HG02852 (cell line): ENCODE results near the gene MST1.

Experiments
- ATAC-seq: cut with Tn5 transposase; IDR thresholded peaks from one replicate; pipeline ENCODE4 v1.9.1; 2021; ENCODE audit warnings: mild to moderate bottlenecking, moderate library complexity; ENCODE audit not compliant: unreplicated experiment

Gene MST1

DNA sequence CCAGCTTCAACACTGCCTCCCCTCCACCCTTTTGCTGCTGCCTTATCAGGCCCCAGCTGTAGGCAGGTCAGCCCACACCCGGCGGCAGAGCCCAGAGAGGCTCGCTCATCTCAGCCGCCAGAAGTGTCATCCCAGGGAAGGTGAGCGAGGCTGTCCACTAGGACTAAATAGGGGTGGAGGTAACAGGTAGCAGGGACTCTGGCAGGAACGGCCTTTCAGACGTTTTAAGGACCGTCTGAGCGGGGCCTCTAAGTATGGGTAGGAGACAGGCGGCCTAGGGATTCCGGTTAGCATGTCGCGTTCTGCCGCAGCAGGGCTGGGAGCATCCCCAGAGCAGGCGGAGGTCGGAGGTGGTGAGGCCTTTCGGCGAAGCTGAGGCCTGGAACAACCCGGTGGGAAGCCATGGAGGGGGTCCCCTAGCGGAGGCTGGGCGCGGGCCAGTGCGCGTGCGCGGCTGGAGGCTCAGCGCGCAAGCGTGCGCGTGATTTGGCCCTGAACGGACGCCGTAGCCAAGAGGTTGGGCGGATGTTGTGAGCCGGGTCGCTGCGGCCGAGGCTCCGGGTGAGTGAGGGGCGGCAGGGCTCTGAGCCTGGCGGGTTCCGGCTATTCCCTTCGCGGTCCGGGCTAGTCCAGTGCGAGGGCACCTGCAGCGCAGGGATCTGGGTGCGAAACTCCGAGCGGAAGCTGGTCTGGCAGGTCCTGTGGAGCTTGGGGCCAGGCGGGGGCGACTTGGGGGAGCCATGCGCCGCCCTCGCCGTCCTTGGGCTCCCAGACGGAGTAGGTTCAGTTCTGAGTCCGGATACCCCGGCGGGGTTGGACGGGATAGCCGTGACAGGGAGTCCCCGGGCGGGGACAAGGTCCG lies at the start of gene MST1, which contains the start of gene RNF123:
MST1 (minus strand) TSS at position 429 of the 862 bp plus-strand sequence. CDS start 783 bp downstream, outside the sequence.
RNF123 (plus strand) TSS at position 512 of the 862 bp plus-strand sequence. CDS start 1,609 bp downstream, outside the sequence.
- peak; percentile 57 for ATAC-seq

- no peak for ATAC-seq
These were observed 48.9 kb upstream of the MST1 start for GRCh38 chr3:49738067-49738713.

GRCh38 chr3:49734752-49735151 lies 45.5 kb upstream of the MST1 start:
- no peak for ATAC-seq

DNA sequence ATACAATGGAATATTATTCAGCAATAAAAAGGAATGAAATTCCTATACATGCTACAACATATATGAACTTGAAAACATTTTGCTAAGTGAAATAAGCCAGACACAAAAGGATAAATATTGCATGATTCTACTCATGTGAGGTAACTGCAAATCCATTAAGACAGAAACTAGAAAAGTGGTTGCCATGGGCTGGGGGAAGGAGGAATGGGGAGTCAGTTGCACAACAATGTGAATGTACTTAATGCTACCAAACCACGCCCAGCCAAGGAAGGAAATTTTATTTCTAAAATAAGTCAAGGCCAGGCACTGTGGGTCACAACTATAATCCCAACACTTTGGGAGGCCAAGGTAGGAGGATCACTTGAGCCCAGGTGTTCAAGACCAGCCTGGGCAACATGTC lies 44.3 kb upstream of the MST1 start:
- no peak for ATAC-seq

DNA sequence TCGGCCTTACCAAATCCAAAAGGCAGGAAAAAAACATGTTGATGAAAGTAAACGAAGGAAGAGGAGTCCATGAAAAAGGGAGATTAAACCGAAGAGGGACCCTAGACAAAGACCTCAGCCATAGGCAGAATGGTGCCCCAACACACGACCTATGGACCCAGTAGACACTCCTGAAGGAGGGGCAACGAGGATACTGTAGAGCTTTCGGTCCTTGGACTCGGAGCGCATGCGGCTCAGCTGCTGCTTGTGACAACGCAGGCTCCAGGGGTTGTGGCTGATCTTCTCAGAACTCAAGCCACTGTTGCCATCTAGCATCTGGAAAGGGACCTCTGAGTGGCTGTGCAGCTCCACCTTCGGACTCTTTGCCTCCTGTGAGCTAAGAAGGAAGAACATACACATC lies 43.3 kb upstream of the MST1 start:
- ATAC-seq: no peak

- ATAC-seq: no peak
These were observed 40.8 kb upstream of the MST1 start for GRCh38 chr3:49729966-49730609.

DNA sequence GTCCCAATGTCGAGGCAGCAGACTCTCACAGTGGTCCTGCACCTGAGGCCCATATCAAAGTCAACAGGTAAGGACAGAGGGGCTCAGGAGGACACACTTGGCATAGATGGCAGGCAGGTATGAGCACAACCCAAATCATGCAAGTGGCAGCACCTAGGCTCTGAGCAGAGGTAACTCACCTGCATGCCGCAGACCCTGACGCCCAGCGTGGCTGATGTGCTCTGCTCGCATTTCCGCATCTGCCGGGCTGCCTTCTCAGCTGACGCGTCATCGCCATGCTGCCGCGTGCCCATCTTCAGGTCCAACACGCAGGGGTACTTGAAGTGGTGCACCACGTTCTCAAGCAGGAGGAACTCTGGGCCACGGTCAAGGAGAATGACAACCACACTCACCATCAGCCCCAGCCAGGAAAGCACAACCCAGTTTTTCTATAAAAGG lies 38.7 kb upstream of the MST1 start:
- no peak for ATAC-seq

DNA sequence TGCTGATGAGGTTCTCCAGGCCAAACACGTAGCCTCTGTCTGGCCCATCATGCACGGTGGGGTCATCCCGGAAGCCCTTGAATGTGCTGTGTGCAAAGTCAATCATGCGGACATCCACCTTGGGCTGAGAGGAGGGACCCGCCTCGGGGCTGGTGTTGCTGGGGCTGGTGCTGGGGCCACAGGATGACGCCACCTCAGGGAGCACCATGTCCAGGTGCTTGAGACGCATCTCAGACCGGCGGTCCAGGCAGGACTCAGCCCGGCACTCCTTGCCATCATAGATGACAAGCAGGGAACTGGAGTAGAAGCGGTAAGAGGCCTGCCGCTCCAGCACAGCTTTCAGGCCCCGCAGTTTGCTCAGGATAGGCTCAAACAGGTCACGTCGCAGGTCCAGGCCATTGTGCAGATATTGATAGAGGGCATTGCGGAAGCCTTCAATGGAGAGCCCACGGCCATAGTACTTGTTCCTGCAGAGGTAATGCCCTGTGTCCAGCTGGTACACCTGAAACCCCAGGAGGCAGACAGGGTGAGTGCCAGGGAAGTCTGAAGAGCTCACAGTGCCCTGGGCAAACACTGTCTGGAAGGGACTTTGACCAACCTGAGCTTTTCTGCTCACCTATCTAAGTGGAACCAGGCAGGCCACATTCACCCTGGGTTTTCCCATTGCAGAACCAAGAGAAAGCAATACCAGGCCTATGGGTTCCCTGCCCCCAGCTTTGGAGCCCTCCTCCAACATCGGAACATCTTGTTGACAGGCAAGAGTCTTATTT lies 38.1 kb upstream of the MST1 start:
- no peak for ATAC-seq

- ATAC-seq: no peak
These were observed 36.8 kb upstream of the MST1 start for GRCh38 chr3:49725906-49726681.

GRCh38 chr3:49724586-49724985 lies 35.3 kb upstream of the MST1 start:
- no peak for ATAC-seq

DNA sequence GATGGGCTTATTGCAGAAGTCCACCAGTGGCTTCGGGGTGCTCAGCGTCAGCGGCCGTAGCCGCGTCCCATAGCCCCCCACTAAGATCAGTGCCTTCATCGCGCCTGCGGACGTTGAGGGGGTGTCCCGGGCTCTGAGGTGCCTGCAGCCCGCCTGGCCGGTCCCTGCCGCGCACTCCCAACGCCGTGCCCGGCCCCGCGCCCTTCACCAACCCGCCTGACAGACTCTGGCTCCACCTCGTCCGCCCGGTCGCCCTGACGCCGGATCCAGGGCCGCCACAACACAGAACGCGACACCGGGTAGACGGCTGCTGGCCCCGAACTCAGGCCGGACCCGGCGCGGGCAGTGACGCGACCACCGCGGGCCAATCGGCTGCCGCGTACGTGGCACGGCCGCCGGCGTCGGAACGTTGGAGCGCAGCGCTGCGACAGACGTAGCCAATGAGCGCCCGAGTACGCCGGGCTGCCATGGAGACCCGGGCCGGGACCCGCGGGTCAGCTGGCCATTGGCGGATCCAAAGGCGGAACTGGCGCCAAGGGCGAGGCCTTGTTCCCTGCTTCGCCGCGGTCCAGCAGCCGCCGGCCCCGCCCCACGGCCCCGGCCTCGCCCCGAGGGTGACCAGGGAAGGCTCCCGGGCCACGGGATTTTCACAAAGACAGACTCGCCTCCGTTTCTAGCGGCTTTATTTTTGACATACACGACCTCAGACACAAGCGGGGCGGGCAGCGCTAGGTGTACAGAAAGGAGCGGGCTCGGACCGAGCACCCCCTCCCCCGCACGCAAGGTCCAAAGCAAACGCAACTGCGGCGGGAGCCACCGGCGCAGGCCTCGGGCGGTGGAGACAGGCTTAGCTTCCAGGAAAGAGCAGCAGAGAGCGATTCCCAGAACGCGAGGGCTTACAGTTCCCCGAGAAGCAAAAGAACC lies 34.6 kb upstream of the MST1 start, which contains the start of gene GMPPB:
GMPPB (minus strand) TSS at position 324 of the 924 bp plus-strand sequence; CDS start at position 99, 225 bp downstream.
- ATAC-seq: peak; percentile 82

DNA sequence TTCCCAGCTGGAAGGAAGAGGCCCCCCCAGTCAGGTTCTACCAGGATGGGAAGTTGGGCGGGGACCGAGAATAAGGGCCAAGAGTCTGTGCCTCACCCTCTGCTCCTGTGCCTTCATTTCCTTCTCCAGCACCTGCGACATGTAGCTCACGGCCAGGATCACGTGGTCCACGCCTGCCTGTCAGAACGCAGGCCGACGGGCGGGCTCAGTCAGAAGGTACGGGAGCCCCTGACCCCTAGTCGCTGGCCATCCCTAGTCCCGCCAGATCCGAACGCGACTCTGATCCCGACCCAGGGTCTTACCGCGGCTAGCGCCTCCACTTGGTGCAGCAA lies 34.0 kb upstream of the MST1 start:
- ATAC-seq: no peak

DNA sequence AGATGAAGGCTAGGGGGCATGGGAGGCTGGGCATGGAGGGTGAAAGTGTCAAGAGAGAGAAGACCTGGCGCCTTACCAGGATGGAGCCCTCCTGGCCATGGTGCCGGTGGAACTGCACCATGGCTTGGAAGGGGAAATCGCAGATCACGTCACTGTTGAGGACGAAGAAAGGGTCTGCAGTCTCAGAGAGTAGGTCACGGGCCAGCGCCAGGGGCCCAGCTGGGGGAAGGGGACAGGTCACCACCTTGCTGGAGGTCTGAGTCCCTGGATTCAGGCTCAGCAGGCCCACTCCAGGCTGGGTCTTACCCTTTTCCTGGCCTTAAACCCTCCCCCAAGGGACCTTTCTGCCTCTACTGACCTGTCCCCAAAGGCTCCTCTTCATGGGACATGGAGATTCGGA lies 33.6 kb upstream of the MST1 start:
- no peak for ATAC-seq

DNA sequence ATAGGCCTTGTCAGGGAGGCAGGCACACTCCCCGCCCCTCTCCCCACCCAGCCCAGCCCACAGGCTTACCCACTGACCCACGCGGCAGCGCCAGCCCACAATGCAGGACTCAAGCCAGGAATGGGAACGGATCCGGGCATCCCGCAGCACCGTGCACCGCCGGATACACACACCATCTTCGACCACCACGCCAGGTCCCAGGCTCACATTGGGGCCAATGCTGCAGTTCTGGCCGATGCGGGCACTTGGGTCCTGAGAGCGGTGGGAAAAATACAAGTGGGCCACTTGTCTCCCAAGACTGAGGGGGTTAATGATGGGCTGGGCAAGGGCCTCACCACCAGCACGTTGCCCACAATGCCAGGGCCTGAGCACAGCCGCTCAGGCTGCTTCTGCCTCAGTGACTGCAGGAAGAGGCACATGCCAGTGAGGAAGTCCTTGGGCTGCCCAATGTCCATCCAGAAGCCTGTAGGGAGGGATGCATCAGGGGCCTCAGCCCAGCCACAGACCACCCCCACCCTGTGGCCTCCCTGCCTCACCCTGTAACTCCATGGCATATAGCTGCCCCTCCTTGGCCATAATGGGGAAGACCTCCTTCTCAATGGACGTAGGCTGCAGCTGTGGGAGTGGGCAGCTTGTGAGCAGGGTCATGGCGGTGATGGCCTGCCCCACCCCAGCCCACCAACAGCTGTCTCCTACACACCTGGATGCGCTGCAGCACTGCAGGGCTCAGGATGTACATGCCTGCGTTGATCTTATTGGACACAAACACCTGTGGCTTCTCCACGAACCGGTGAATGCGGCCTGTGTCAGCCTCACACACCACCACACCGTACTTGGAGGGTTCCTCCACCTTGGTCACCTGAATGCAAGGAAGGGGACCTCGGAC lies 32.9 kb upstream of the MST1 start:
- no peak for ATAC-seq

- no peak for ATAC-seq
These were observed 32.3 kb upstream of the MST1 start for GRCh38 chr3:49721596-49721895.

- no peak for ATAC-seq
These were observed 31.8 kb upstream of the MST1 start for GRCh38 chr3:49720855-49721595.

- ATAC-seq: peak; percentile 53
These were observed 30.1 kb upstream of the MST1 start, which contains the start of gene AMIGO3 for GRCh38 chr3:49719214-49719884. TSS of gene AMIGO3 (minus strand) at chr3:49719684. CDS start at chr3:49719465, 219 bp downstream.
